MM.1S (cell line): Measurements from ENCODE around the gene DYRK3.

Source experiments
- DNase-seq: peaks from one replicate; pipeline ENCODE4 v3.0.0-alpha.2; 2015
- H2AFZ ChIP-seq: fragments of 300-600 bp; sonication (generic); 2 replicates; pipeline ENCODE4 v1.6.0; 2016; ENCODE audit warnings: antibody characterized with exemption, low read length
- H3F3A ChIP-seq: fragments of 300-600 bp; sonication (generic); 2 replicates; pipeline ENCODE4 v1.6.1; 2016; ENCODE audit warnings: mild to moderate bottlenecking, antibody characterized with exemption, low read length, moderate library complexity, mixed read lengths; ENCODE audit not compliant: insufficient read depth
- H3K27ac ChIP-seq: fragments of 300-600 bp; sonication (generic); 2 replicates; pipeline ENCODE4 v1.5.1; 2016; ENCODE audit warnings: mild to moderate bottlenecking, low read length
- H3K27me3 ChIP-seq: fragments of 300-600 bp; sonication (generic); replicated peaks from 2 replicates; pipeline ENCODE4 v1.6.0; 2016; ENCODE audit warnings: low read length; ENCODE audit not compliant: insufficient read depth
- H3K36me3 ChIP-seq: fragments of 300-600 bp; sonication (generic); replicated peaks from 2 replicates; pipeline ENCODE4 v1.6.1; 2016; ENCODE audit warnings: mild to moderate bottlenecking, low read length, mixed read lengths; ENCODE audit not compliant: insufficient read depth
- H3K4me1 ChIP-seq: fragments of 300-600 bp; sonication (generic); 2 replicates; pipeline ENCODE4 v1.6.1; 2016; ENCODE audit warnings: low read length, mixed read lengths
- H3K4me2 ChIP-seq: fragments of 300-600 bp; sonication (generic); 2 replicates; pipeline ENCODE4 v1.6.0; 2016; ENCODE audit warnings: low read depth, low read length
- H3K4me3 ChIP-seq: fragments of 300-600 bp; sonication (generic); 2 replicates; pipeline ENCODE4 v1.5.1; 2016; ENCODE audit warnings: low read length, mixed read lengths
- H3K79me2 ChIP-seq: fragments of 300-600 bp; sonication (generic); 2 replicates; pipeline ENCODE4 v1.6.1; 2016; ENCODE audit warnings: mixed run types, low read length, mixed read lengths
- H3K9ac ChIP-seq: fragments of 300-600 bp; sonication (generic); 2 replicates; pipeline ENCODE4 v1.6.1; 2016; ENCODE audit warnings: low read length, mixed read lengths
- H3K9me2 ChIP-seq: fragments of 300-600 bp; sonication (generic); replicated peaks from 2 replicates; pipeline ENCODE4 v1.6.1; 2016; ENCODE audit warnings: mild to moderate bottlenecking, low read length, mixed read lengths; ENCODE audit not compliant: insufficient read depth
- H3K9me3 ChIP-seq: fragments of 300-600 bp; sonication (generic); replicated peaks from 2 replicates; pipeline ENCODE4 v1.6.1; 2016; ENCODE audit warnings: mild to moderate bottlenecking, low read length, mixed read lengths; ENCODE audit not compliant: insufficient read depth
- H4K20me1 ChIP-seq: fragments of 300-600 bp; sonication (generic); 2 replicates; pipeline ENCODE4 v1.6.1; 2016; ENCODE audit warnings: mild to moderate bottlenecking, low read length, moderate library complexity, mixed read lengths; ENCODE audit not compliant: insufficient read depth
- EZH2 ChIP-seq: fragments of 300-600 bp; sonication (generic); optimal IDR thresholded peaks from 2 replicates; pipeline ENCODE3; 2017; ENCODE audit warnings: low read depth, mild to moderate bottlenecking, antibody characterized with exemption, low read length, mixed read lengths
- EZH2phosphoT487 ChIP-seq: fragments of 300-600 bp; sonication (generic); IDR thresholded peaks from 2 replicates; pipeline ENCODE4 v1.6.1; 2018; ENCODE audit warnings: antibody characterized with exemption, low read length
- TF ChIP-seq, protein P1 (sequence below): fragments of 300-600 bp; sonication (generic); IDR thresholded peaks from 2 replicates; pipeline ENCODE4 v1.5.1; 2016; ENCODE audit warnings: antibody characterized with exemption, low read length, mixed read lengths

The DYRK3 gene

GRCh38 chr1:206693029-206693428 is 57.7 kb downstream of the DYRK3 start:
- Histone ChIP-seq H3K9ac (peak overlapping the region; percentile 2; the same call in 1 of the 2 replicates), H3F3A (peaks cover 10% of the 10 kb centered on the region; the same call in 1 of the 2 replicates)
- peak; percentile 57 for DNase-seq

GRCh38 chr1:206693592-206693991 is 58.3 kb downstream of the DYRK3 start:
- Histone ChIP-seq H3F3A (peaks cover 10% of the 10 kb centered on the region; the same call in 1 of the 2 replicates), H2AFZ (no peak overlapping the region), H3K79me2 (peaks cover 99% of the 10 kb centered on the region), H3K9me3 (no peaks in the 10 kb centered on the region), H3K4me3 (no peak overlapping the region), H3K4me1 (peaks cover 63% of the 10 kb centered on the region), H3K36me3 (no peaks in the 10 kb centered on the region), H3K27me3 (no peaks in the 10 kb centered on the region), H3K9me2 (no peaks in the 10 kb centered on the region), H3K9ac (no peak overlapping the region), H3K4me2 (peak overlapping the region; percentile 63), H4K20me1 (peaks cover 5% of the 10 kb centered on the region; the same call in 1 of the 2 replicates), H3K27ac (peak overlapping the region; percentile 23; the same call in 1 of the 2 replicates)
- TF ChIP-seq EZH2 (no peak), EZH2phosphoT487 (no peak)
- TF ChIP-seq, protein P1, sequence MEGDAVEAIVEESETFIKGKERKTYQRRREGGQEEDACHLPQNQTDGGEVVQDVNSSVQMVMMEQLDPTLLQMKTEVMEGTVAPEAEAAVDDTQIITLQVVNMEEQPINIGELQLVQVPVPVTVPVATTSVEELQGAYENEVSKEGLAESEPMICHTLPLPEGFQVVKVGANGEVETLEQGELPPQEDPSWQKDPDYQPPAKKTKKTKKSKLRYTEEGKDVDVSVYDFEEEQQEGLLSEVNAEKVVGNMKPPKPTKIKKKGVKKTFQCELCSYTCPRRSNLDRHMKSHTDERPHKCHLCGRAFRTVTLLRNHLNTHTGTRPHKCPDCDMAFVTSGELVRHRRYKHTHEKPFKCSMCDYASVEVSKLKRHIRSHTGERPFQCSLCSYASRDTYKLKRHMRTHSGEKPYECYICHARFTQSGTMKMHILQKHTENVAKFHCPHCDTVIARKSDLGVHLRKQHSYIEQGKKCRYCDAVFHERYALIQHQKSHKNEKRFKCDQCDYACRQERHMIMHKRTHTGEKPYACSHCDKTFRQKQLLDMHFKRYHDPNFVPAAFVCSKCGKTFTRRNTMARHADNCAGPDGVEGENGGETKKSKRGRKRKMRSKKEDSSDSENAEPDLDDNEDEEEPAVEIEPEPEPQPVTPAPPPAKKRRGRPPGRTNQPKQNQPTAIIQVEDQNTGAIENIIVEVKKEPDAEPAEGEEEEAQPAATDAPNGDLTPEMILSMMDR: no peak
- DNase-seq: no peak

More at GRCh38 chr1:206693029-206693428, 57.7 kb downstream of the DYRK3 start:
- TF ChIP-seq EZH2phosphoT487 (no peak), EZH2 (no peak)
- TF ChIP-seq, protein P1: no peak
- no peak overlapping the region for H2AFZ ChIP-seq
- no peaks in the 10 kb centered on the region for H3K9me2 ChIP-seq
- no peaks in the 10 kb centered on the region for H3K36me3 ChIP-seq
- peak overlapping the region; percentile 63 for H3K4me2 ChIP-seq
- H3K9me3 ChIP-seq: no peaks in the 10 kb centered on the region
- H4K20me1 ChIP-seq: peaks cover 5% of the 10 kb centered on the region; the same call in 1 of the 2 replicates
- H3K4me1 ChIP-seq: peaks cover 63% of the 10 kb centered on the region
- H3K79me2 ChIP-seq: peaks cover 99% of the 10 kb centered on the region
- H3K27me3 ChIP-seq: no peaks in the 10 kb centered on the region
- H3K4me3 ChIP-seq: peak overlapping the region; percentile 10; the same call in 1 of the 2 replicates
- peak overlapping the region; percentile 23; the same call in 1 of the 2 replicates for H3K27ac ChIP-seq

GRCh38 chr1:206694171-206695124 is 59.1 kb downstream of the DYRK3 start:
- peaks cover 5% of the 10 kb centered on the region; the same call in 1 of the 2 replicates for H4K20me1 ChIP-seq
- DNase-seq: no peak
- H3K4me1 ChIP-seq: peaks cover 63% of the 10 kb centered on the region
- no peaks in the 10 kb centered on the region for H3K27me3 ChIP-seq
- no peaks in the 10 kb centered on the region for H3K36me3 ChIP-seq
- no peak overlapping the region for H3K9ac ChIP-seq
- H3F3A ChIP-seq: peaks cover 10% of the 10 kb centered on the region; the same call in 1 of the 2 replicates
- H3K9me2 ChIP-seq: no peaks in the 10 kb centered on the region
- no peak overlapping the region for H2AFZ ChIP-seq
- no peak overlapping the region for H3K4me3 ChIP-seq
- no peaks in the 10 kb centered on the region for H3K9me3 ChIP-seq
- TF ChIP-seq EZH2phosphoT487: no peak
- TF ChIP-seq, protein P1: no peak
- H3K79me2 ChIP-seq: peaks cover 99% of the 10 kb centered on the region
- no peak overlapping the region for H3K4me2 ChIP-seq
- H3K27ac ChIP-seq: no peak overlapping the region
